Right forelimb (tissue), 1 donor: Measurements from ENCODE around the gene SAMD9.
"Not testable (repeated sequence)": the region's sequence is repeated elsewhere in the genome, so short reads cannot be mapped to it uniquely, and the experiment has no call there.

Experiments used
- DNase-seq: peaks from one replicate; pipeline ENCODE4 v3.0.0-alpha.2; 2018

Gene SAMD9

DNA sequence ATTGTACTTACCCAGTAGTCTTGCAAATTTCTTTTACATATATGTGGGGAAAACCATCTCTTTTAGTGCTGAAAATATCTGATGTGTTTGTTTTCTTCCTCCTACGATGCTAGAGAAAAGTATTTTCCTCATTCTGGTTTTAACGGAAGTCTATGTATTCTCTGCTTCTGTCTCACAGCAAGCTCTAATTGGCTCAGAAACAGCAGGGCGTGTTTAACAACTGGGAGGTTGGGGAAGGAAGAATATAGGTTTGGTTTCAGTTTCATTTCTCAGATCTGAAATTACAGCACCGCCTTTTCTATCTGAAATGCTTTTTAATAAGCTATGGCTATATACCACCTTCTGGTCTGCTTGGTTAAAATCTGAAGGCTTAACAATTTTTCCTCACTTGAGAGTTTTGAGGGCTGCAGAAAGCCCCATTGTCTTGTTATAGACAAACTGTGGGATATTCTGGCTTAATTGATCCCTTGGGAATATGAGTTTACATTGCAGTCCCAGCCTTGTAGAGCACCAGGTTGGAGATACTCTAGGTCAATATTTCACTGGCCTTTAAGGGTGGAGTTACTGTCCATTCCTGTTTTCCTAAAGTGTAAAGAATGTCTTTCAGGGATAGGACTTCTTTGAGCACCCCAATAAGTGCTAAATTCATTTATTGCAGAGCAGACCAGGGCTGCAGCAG lies at the start of gene SAMD9:
Gene SAMD9, minus strand, starts transcription at position 128 of the 679 bp plus-strand sequence. CDS start 11,882 bp downstream, outside the sequence.
- no peak for DNase-seq

DNA sequence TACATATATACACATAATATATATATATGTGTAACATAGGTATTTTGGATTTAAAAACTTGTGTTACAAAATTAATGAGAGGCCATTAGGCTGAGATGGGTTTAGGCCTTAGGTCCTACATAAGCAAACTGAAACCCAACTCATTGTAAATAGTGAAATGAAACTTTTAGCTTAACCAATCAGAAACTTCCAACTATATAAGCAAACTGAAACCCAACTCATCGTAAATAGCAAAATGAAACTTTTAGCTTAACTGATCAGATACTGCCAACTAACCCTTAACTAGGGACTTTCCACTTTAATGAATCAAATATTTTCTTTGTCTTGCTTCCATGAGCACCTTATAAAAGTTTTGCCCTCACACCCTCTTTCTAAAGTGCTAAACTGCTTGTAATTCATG lies 47.7 kb upstream of the SAMD9 start:
- DNase-seq, result no peak

DNA sequence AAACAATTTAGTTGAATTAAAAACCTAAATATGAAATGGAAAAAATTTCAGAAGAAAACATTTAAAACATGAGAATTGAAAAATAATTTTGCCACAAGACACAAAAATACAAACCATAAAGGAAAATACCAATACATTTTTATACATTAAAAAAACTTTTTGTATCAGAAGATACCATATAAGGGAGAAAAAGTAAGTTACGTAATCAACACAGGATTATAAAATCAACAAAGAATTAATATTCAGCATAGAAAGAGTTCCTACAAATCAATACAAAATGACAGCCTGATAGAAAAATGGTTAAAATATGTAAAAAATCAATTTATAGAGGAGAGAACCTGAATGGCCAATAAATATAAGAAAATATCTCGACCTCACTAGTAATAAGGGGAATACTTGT lies 47.0 kb upstream of the SAMD9 start:
- no peak for DNase-seq

DNA sequence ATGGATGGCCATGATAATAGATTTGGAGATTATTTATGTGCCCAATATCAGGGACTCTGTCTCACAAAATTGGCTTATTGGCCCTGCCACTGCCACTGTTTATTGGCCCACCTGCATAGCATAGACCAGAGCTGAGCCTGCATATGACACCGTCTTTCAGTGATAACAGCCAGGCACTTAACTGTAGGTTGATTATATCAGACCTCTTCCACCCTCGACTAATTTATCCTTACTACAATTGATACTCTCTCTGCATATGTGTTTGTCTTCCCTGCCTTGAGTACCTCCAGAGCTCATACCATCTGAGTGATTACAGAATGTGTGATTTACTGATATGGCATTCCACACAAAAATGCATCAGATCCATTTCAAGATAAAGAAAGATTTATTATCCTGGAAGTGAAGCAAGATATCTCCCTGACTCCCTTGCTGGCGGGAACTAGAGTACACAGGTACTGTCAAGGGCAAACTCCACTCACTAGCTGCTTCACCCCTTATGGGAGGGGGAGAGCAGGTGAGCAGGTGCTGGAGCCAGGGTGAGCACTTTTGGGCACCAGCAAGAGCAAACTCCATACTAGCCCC lies 43.5 kb upstream of the SAMD9 start:
- DNase-seq, result no peak

DNA sequence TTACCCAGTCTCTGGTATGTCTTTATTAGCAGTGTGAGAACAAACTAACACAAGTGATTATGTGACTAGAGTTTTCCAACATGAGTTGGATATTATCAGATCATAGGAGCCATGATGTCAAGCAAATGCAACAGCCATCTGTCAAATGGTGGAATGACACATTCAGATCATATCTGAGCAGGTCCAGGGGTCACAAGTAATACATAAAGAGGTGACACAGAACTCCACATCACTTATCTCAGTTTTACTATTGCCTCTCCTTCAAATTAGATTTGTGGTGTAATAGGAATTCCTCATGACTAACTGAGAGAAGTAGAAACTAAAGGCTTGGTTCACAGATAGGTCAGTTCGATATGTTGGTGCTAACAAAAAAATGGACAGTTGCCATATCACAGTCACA lies 42.6 kb upstream of the SAMD9 start:
- no peak for DNase-seq

DNA sequence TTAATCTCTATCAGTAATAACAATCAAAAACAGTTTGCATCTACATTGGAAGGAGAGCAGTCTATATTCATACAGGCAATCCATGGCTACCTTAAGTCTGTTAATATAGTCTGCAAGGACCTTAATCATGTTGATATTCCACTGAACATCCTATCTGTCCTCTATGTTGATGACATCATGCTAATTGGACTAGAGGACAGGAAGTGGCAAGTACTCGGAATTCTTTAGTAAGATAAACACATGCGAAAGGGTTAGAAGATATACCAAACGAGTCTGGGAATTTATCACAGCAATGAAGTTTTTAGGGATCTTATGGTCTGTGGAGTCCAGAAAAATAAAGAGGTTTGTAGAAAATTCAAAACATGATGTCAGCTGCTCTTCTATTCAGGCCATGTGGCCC lies 41.7 kb upstream of the SAMD9 start:
- DNase-seq, result no peak

DNA sequence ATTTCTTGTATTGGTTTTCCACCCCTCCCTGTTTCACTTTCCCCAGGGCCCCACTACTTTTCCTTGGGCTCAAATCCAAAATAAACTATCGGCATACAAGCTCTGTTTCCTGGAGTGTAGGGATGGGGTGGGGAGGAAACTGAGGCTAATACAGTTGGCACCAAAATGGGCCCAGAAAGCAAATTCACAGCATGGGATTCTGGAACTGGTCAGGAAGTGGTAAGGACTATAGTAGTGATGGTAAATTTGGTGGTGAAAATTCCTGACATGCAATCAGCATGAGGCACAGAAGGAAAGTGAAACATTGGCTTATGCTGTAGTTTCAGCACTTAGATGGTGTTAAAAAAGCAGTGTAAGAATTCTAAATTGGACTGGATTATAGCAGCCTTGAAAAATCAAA lies 39.1 kb upstream of the SAMD9 start:
- no peak for DNase-seq

DNA sequence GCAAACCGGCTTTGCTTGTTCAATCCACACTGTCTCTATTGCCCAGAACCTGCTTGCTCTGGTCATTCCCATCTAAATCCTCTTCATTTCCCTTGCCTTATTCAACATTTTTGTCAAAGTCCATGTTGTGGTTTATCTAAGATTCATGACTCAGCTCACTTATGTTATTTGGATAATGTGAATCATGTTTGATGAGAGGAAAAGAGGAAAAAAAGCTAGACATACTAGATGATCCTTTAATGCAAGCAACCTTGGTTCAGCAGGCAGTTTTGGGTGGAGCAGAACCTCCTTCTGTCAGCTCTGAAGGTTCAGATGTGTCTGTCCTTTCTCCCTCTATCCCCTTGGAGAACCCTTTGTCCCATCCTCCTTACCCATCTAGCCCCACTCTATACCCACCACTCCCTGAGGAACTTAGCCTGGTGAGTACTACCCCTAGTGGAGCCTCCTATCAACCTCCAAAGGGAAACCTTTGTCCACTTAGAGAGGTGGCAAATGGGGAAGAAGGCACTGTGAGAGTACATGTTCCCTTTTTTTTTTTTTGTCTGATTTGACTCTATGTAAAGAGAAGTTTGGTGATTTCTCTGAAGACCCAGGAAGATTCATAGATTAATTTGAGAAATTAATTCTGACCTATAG lies 32.5 kb upstream of the SAMD9 start:
- no peak for DNase-seq

DNA sequence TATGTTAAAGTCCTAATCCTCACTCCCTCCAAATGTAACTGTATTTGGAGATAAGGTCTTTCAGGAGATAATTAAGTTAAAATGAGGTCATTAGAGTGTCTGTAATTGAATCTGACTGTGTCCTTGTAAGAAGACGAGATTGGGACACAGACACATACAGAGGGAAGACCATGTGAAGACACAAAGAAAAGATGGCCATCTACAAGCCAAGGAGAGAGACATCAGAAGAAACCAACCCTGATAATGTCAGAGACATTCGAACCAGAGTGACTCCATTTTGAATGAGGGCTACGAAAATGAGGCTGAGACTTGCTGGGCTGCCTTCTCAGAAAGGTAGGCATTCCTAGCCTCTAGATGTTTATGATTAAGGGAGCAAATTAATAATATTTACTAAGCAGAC lies 30.9 kb upstream of the SAMD9 start:
- DNase-seq, result no peak

DNA sequence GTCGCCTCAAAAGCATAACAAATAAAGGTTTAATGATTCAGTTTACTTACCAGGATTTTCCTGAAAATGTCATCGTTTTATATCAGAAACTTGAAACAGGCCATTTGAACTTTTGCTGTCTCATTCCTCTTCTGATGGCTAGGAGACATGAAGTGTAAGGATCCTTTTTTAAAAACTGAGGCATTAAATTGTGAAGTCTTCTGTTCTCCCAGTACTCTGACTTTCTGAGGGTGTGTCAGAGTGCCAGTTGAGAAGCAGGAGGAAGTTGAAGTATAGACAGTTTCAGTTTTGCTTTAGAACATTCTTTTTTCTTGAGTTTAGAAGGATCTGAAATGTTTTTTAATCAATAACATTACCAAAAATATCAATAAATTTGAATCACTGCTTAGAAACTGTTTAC lies 30.4 kb upstream of the SAMD9 start, which contains the start of gene SAMD9L:
Gene SAMD9L, minus strand, starts transcription at position 242 of the 400 bp plus-strand sequence. CDS start 12,414 bp downstream, outside the sequence.
- no peak for DNase-seq

DNA sequence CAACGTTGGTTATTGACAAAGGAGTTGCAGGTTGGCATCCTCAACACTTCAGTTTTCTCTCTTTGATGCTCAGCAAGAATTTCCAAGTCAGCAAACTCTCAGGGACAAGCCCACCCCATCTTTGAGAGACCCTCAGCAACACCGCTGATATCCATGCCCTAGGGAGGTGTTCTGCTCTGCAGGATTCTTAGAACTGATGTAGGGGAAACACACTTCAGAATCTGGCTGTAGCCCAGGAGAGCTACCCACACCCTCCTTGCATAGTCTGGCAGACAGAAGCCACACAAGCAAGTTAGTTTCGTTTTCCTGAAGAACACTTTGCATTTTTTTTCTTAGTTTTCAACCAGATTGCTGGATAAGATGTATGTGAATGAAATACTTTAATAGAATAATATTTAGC lies 29.6 kb upstream of the SAMD9 start:
- DNase-seq, result peak; percentile 53

DNA sequence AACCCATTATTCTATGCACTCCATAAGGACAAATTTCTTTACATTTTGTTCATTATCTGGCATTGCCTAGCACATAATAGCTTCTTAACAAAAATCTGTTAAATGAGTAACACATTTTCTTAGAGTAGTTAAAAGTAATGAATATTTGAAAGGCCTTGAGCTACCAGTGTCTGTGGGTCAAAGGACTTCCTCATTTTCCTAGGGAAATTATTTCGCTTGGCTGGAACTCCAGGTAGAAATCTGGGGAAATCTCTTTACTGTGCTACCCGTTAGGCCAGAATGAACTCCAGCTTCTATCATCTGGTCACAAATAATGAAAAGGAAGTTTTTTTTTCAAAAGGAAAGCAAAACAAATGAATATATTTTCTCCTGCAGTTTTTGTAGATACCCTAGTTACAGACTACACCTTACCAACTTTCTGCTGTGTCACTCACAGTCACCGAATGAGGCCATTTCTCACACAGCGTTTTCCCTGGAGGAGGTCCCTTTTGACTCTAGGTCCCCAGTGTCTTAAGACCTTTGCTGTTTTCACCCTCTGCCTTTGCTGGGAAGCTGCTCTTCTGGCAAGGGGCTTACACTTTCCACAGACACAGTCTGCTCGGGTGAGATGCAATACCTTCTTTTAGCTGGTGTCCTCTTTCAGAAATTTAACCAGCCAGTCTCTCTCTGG lies 28.8 kb upstream of the SAMD9 start:
- DNase-seq, result peak; percentile 47

DNA sequence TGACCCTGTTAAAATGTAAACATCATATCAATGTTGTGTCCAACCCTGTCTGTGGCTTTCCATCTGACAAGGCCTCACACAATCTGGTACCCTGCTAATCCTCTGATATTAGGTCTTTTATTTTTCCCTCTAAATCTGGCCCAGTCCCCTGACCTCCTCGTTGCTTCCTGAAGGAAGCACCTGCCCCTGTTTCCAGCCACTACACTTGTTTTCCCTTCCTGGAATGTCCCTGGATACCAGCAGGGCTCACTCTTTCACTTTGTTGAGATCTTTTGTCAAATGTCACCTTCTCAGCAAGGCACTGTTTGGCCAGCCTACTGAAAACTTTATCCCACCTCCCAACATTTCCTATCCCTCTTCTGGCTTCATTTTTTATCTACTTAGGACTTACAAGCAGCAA lies 28.3 kb upstream of the SAMD9 start:
- no peak for DNase-seq

DNA sequence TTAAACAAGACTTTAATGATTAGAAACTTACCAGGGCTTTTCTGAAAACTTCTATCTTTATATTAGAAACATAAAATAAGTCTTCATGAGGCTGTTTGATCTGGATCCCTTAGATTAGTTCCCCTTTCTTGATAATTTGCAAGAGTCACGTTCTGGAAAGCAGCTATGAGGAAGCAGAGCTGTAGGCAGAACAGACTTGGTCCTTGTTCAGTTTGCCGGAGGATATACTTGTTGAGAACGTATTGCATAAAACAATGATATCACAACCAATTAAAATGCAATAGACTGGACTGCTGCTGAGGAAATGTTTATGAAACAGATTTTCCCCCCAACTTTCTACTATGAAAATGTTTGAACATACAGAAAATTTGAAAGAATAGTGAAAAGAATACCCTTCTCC lies 27.6 kb upstream of the SAMD9 start:
- no peak for DNase-seq

DNA sequence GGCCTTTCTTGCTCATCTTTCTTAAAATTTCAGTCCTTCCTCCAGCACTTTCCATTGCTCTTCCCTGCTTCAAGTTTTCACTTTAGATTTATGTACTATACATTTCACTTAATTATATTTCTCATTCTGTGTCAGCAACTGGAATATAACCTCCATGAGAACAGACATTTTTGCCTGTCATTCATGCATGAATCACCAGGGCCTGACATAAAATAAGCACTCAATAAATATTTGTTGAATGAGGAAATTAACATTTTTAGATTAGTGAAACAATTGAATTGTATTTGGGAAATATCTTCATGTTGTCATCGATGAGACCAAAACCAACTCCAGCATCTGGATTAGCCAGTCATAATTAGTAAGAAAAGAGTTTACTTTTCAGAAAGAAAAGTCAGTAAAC lies 24.3 kb upstream of the SAMD9 start:
- no peak for DNase-seq

DNA sequence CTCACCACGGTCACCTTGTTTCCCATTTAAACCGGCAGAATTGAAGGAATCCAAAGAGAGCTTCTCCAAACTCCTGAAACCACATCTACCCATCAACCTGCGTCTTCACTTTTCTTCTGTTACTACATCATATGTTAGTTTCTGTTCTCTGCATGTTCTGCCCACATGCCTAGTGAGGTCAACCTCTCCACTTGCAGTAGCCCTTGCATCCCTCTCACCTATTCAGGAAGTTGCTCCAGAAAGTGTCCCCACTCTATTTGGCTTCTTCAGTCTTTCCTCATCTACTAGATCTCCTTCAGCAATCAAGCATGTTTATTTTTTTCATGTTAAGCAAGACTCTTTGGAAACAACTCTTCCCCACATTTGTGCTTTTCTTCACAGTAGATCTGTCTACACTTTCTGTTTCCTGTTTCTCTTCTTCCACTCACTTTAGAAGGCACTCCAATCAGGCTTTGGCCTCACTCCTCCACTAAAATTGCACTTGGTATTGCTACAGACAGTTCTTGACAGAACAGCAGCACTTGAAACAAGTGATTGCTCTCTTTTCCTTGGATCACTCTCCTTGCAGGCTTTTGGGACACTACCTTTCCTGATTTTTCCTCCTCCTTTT lies 22.9 kb upstream of the SAMD9 start:
- no peak for DNase-seq

DNA sequence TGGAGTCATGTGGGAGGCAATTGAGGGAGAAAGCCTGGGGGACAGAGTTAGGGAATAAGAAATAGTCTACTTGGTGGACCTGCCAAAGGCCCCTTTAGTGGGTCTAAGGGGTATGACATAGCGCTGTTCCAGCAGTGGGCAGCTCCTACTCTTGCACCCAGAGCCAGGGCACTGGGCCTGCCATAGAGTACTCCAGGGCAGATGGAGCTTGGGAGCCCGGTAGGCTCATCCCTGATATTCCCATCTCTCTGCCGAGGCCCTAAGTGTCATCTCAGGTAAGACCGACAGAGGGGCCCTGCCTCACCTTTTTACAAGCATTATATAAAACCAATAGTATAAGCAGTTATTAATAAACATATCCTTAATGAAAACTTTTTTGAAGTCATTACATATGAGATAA lies 20.8 kb upstream of the SAMD9 start:
- no peak for DNase-seq

DNA sequence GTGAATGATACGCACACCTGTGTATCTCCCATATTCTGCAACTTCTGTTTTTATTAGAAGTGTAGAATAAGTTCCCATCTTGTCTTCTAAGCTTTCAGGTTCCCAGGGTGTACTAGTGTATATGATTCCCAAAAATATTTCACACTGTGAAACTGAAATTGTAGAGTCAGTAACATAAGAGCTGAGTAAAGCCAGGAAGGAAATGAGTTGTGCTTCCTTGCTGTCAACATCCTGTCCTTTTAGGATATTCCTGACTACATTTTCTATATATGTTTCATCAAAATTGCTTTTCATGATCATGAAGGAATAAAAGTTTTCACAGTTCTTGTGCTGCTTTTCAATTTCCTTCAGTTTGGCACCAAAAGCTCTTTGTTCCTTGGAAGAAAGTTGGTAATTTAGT lies 15.2 kb upstream of the SAMD9 start:
- no peak for DNase-seq

DNA sequence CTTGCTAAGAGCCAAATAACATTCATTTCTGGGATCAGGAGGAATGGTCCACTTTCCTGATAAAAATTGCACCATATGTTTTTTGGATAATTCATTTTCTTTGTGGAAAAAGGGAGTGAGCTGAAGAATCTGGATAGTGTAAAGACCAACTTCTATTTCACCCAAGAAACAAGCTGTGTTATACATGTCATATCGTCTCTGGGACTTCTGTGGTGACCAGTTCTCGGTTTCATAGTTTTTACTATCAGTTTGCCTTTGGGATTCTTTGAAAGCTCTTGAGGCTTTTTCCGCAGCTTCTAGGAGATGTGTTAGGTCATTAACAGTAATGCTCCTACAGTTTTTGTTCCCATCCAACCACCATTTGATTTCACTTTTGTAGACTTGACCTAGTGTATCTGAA lies 14.4 kb upstream of the SAMD9 start:
- no peak for DNase-seq

DNA sequence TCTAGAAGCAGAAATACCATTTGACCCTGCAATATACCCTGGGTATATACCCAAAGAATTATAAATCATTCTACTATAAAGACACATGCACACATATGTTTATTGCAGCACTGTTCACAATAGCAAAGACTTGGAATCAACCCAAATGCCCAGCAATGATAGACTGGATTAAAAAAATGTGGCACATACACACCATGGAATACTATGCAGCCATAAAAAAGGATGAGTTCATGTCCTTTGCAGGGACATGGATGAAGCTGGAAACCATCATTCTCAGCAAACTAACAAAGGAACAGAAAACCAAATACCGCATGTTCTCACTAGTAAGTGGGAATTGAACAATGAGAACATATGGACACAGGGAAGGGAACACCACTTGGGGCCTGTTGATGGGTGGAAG lies 9.2 kb upstream of the SAMD9 start:
- not testable (repeated sequence) for DNase-seq

DNA sequence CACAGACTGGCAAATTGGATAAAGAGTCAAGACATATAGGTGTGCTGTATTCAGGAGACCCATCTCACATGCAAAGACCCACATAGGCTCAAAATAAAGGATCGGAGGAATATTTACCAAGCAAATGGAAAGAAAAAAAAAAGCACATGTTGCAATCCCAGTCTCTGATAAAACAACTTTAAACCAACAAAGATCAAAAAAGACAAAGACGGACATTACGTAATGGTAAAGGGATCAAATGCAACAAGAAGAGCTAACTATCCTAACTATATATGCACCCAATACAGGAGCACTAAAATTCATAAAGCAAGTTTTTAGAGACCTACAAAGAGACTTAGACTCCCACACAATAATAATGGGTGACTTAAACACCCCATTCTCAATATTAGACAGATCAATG lies 5.8 kb upstream of the SAMD9 start:
- DNase-seq, result not testable (repeated sequence)

DNA sequence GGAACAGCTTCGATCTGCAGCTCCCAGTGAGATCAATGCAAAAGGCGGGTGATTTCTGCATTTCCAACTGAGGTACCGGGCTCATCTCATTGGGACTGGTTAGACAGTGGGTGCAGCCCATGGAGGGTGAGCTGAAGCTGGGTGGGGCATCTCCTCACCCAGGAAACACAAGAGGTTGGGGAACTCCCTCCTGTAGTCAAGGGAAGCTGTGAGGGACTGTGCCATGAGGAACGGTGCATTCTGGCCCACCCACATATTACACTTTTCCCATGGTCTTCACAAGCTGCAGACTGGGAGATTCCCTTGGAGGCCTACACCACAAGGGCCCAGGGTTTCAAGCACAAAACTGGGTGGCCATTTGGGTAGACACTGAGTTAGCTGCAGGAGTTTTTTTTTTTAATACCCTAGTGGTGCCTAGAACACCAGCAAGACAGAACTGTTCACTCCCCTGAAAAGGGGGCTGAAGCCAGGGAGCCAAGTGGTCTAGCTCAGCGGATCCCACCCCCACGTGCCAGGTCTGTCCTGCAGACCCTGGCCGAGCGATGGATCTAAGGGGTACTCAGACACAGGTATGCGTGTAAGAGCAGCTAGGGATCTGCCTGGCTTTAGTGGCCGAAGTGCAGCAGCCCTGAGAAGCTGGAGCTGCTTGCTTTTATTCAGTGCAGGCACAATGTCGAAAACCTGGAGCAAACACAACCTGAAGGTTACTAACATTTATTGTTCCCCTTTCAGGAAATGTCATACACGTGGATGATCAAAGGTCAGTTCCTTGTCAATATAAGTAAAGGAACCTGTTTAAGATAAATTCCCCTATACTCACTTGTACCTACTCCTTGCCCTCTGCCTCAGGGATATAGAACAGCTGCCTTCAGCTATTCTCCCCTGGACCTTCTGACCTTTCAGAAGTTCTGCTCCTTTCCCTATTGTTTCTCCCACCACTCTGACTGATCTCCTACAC lies 3.1 kb upstream of the SAMD9 start:
- DNase-seq, result no peak
